Neural progenitor cell (in vitro differentiated cells): ENCODE results near the gene ZNF408.

Source experiments
- CTCF ChIP-seq: fragments of 200-600 bp; sonication (generic); IDR thresholded peaks from 2 replicates; pipeline ENCODE4 v1.5.1; 2017; ENCODE audit warnings: antibody characterized with exemption, mild to moderate bottlenecking
- EZH2phosphoT487 ChIP-seq: fragments of 200-600 bp; sonication (generic); IDR thresholded peaks from 2 replicates; pipeline ENCODE4 v1.6.1; 2017; ENCODE audit warnings: antibody characterized with exemption

- TF ChIP-seq CTCF (no peak), EZH2phosphoT487 (no peak)
These were observed 16.5 kb upstream of the ZNF408 start for GRCh38 chr11:46684367-46684766.
